Measurements from ENCODE around the gene AP1M1.

DNA sequence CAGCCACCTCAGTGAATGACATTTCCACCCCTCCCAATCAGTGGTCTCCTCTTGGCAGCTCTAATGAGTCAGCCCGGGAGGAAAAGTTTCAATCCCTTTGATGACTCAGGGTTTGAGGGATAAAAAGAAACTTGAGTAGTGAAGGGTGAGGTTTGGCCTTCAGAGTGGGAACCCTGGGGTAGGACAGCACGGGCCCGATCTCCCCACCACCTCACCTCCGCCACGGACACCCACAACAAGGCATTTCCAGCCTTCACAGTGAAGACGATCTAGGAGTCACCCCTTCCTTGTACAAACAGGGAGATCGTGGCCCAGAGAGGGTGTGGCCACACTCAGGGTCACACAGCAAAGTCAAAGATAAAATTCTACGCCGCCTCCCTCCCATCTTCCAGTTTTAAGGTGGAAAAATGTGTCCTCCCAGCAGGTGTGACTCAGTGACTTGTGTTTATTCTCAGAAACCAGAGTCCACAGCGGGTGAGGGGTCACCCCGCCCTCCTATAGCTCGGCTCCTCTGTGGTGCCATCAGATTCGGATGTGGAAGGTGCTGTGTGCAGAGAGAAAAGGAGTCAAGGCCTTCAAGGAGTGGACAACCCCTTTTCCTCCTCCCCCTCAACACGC lies 36.7 kb upstream of the AP1M1 start:
- TF ChIP-seq POLR2AphosphoS5 (IDR thresholded peaks at IDR 0.05; ENCODE audit: low read depth, low read length) (no peak), SIN3A (IDR thresholded peaks at IDR 0.05; ENCODE audit: borderline replicate concordance, insufficient read depth, low read depth, low read length) (no peak)
- TF ChIP-seq, protein P1, sequence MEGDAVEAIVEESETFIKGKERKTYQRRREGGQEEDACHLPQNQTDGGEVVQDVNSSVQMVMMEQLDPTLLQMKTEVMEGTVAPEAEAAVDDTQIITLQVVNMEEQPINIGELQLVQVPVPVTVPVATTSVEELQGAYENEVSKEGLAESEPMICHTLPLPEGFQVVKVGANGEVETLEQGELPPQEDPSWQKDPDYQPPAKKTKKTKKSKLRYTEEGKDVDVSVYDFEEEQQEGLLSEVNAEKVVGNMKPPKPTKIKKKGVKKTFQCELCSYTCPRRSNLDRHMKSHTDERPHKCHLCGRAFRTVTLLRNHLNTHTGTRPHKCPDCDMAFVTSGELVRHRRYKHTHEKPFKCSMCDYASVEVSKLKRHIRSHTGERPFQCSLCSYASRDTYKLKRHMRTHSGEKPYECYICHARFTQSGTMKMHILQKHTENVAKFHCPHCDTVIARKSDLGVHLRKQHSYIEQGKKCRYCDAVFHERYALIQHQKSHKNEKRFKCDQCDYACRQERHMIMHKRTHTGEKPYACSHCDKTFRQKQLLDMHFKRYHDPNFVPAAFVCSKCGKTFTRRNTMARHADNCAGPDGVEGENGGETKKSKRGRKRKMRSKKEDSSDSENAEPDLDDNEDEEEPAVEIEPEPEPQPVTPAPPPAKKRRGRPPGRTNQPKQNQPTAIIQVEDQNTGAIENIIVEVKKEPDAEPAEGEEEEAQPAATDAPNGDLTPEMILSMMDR (IDR thresholded peaks at IDR 0.05), result no peak
- TF ChIP-seq, protein P2, sequence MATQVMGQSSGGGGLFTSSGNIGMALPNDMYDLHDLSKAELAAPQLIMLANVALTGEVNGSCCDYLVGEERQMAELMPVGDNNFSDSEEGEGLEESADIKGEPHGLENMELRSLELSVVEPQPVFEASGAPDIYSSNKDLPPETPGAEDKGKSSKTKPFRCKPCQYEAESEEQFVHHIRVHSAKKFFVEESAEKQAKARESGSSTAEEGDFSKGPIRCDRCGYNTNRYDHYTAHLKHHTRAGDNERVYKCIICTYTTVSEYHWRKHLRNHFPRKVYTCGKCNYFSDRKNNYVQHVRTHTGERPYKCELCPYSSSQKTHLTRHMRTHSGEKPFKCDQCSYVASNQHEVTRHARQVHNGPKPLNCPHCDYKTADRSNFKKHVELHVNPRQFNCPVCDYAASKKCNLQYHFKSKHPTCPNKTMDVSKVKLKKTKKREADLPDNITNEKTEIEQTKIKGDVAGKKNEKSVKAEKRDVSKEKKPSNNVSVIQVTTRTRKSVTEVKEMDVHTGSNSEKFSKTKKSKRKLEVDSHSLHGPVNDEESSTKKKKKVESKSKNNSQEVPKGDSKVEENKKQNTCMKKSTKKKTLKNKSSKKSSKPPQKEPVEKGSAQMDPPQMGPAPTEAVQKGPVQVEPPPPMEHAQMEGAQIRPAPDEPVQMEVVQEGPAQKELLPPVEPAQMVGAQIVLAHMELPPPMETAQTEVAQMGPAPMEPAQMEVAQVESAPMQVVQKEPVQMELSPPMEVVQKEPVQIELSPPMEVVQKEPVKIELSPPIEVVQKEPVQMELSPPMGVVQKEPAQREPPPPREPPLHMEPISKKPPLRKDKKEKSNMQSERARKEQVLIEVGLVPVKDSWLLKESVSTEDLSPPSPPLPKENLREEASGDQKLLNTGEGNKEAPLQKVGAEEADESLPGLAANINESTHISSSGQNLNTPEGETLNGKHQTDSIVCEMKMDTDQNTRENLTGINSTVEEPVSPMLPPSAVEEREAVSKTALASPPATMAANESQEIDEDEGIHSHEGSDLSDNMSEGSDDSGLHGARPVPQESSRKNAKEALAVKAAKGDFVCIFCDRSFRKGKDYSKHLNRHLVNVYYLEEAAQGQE (IDR thresholded peaks at IDR 0.05; ENCODE audit: insufficient read depth in 1 of 2, low read depth in 2 of 2, low read length in 1 of 2), result no peak

Measured in Panc1 (cell line).